GM18498 (cell line): Measurements from ENCODE around the gene NUMA1.
A peak's percentile ranks its signal among the peaks of the same experiment; 100 is the strongest.

ENCODE experiments used
- ATAC-seq: cut with Tn5 transposase; IDR thresholded peaks from one replicate; pipeline ENCODE4 v1.9.1; 2021; ENCODE audit warnings: mild to moderate bottlenecking, moderate library complexity; ENCODE audit not compliant: unreplicated experiment

Gene NUMA1

GRCh38 chr11:72080326-72081183 lies at the start of gene NUMA1, which contains the start of gene LRRC51:
NUMA1 (minus strand) TSS chr11:72080542; CDS start chr11:72035943, 44,599 bp downstream.
LRRC51 (plus strand) TSS chr11:72080850; CDS start chr11:72089084, 8,234 bp downstream.
- peak; percentile 91 for ATAC-seq

- no peak for ATAC-seq
Measured at GRCh38 chr11:72129381-72129780, 49.0 kb upstream of the NUMA1 start.

GRCh38 chr11:72127923-72128322 lies 47.6 kb upstream of the NUMA1 start:
- ATAC-seq = no peak

- ATAC-seq = no peak
Measured at GRCh38 chr11:72125956-72126355, 45.6 kb upstream of the NUMA1 start.

- no peak for ATAC-seq
Measured at GRCh38 chr11:72124046-72124445, 43.7 kb upstream of the NUMA1 start.

GRCh38 chr11:72123117-72123653 lies 42.8 kb upstream of the NUMA1 start:
- ATAC-seq = no peak

- ATAC-seq = no peak
Measured at GRCh38 chr11:72122607-72123006, 42.3 kb upstream of the NUMA1 start.

- no peak for ATAC-seq
Measured at GRCh38 chr11:72120930-72121329, 40.6 kb upstream of the NUMA1 start.

- no peak for ATAC-seq
Measured at GRCh38 chr11:72119198-72119597, 38.9 kb upstream of the NUMA1 start.

GRCh38 chr11:72116019-72116755 lies 35.8 kb upstream of the NUMA1 start:
- ATAC-seq = no peak

- no peak for ATAC-seq
Measured at GRCh38 chr11:72114570-72114969, 34.2 kb upstream of the NUMA1 start.

- no peak for ATAC-seq
Measured at GRCh38 chr11:72112978-72113808, 32.9 kb upstream of the NUMA1 start.

GRCh38 chr11:72112143-72112977 lies 32.0 kb upstream of the NUMA1 start, which contains the start of gene ANAPC15:
ANAPC15 (minus strand) TSS chr11:72112695; CDS start chr11:72111276, 1,419 bp downstream.
- peak; percentile 89 for ATAC-seq

- ATAC-seq = peak; percentile 0
Measured at GRCh38 chr11:72111300-72112142, 31.2 kb upstream of the NUMA1 start.

GRCh38 chr11:72105888-72106287 lies 25.5 kb upstream of the NUMA1 start, which contains the start of gene TOMT:
TOMT (plus strand) TSS chr11:72105924; CDS start chr11:72105952, 28 bp downstream.
- ATAC-seq = no peak

- ATAC-seq = no peak
Measured at GRCh38 chr11:72103754-72104167, 23.4 kb upstream of the NUMA1 start.

- ATAC-seq = peak; percentile 91
Measured at GRCh38 chr11:72102946-72103753, 22.8 kb upstream of the NUMA1 start, which contains the start of gene LAMTOR1. LAMTOR1 (minus strand) TSS chr11:72103297; CDS start chr11:72103224, 73 bp downstream.

GRCh38 chr11:72102631-72102945 lies 22.2 kb upstream of the NUMA1 start:
- ATAC-seq = no peak
